ENCODE data around the gene ELFN1.

Gene ELFN1

GRCh38 chr7:1685000-1685624 is 15.0 kb downstream of the ELFN1 start:
- TF ChIP-seq ZFX (IDR thresholded peaks at IDR 0.05; ENCODE audit: borderline replicate concordance) (no peak), CTCF (IDR thresholded peaks at IDR 0.05) (no peak)
- no peak overlapping the region for H3K27ac ChIP-seq

- no peak for TF ChIP-seq CTCF (IDR thresholded peaks at IDR 0.05)
- TF ChIP-seq ZFX (IDR thresholded peaks at IDR 0.05; ENCODE audit: borderline replicate concordance), result no peak
- H3K27ac ChIP-seq, result no peak overlapping the region
Observed at GRCh38 chr7:1688542-1688941, 18.5 kb downstream of the ELFN1 start.

GRCh38 chr7:1689311-1689710 is 19.2 kb downstream of the ELFN1 start:
- no peak overlapping the region for H3K27ac ChIP-seq
- TF ChIP-seq CTCF (IDR thresholded peaks at IDR 0.05) (no peak), ZFX (IDR thresholded peaks at IDR 0.05; ENCODE audit: borderline replicate concordance) (no peak)

- TF ChIP-seq ZFX (IDR thresholded peaks at IDR 0.05; ENCODE audit: borderline replicate concordance) (no peak), CTCF (IDR thresholded peaks at IDR 0.05) (no peak)
- no peak overlapping the region for H3K27ac ChIP-seq
Observed at GRCh38 chr7:1690359-1690958, 20.4 kb downstream of the ELFN1 start.

GRCh38 chr7:1691096-1691495 is 21.0 kb downstream of the ELFN1 start:
- TF ChIP-seq CTCF (IDR thresholded peaks at IDR 0.05), result no peak

GRCh38 chr7:1691601-1692514 is 21.8 kb downstream of the ELFN1 start:
- no peak overlapping the region for H3K27ac ChIP-seq
- TF ChIP-seq CTCF (IDR thresholded peaks at IDR 0.05), result no peak
- TF ChIP-seq ZFX (IDR thresholded peaks at IDR 0.05; ENCODE audit: borderline replicate concordance), result no peak

More at GRCh38 chr7:1691096-1691495, 21.0 kb downstream of the ELFN1 start:
- H3K27ac ChIP-seq, result no peak overlapping the region

Data from 22Rv1 (cell line).